Pancreas (tissue), 10 donors: ENCODE results near the gene PPM1G. TPM values are rescaled to one million over a fixed set of nuclear protein-coding genes. Genes with fewer than 3 reads are reported as not detected.

Experiments
- ATAC-seq, 4 donors: fragments of 200-7000 bp; cut with Tn5 transposase; one replicate each; pipeline versions ENCODE4 v1.8.0 to v1.9.1; 2020; ENCODE audit warnings: mild to moderate bottlenecking in 4 of 4, moderate library complexity in 4 of 4
- DNase-seq, 6 donors: peaks; one replicate each; pipeline ENCODE4 v3.0.0-alpha.2; 2020
- FAIRE-seq: peaks from 2 replicates; lab custom pipeline; 2012; peaks lifted over from hg19 to GRCh38; lab: Jason Lieb, UNC
- H3K27ac ChIP-seq, 4 donors: fragments of 200-600 bp; sonication (generic); 1 replicate in 3 of 4; 2 replicates in 1 of 4; pipeline versions ENCODE4 v1.5.0 to v1.8.0; 2020
- H3K27me3 ChIP-seq, 4 donors: fragments of 200-600 bp; one replicate each; pipeline ENCODE4 v1.8.0; 2021
- H3K36me3 ChIP-seq, 3 donors: fragments of 200-600 bp; sonication (generic) in 1 of 3; one replicate each; pipeline versions ENCODE4 v1.5.0 to v1.8.0; 2020 to 2021
- H3K4me1 ChIP-seq, 3 donors: fragments of 200-600 bp; one replicate each; pipeline ENCODE4 v1.8.0; 2021
- H3K4me3 ChIP-seq, 4 donors: fragments of 200-600 bp; sonication (generic) in 2 of 4; one replicate each; pipeline versions ENCODE4 v1.5.0 to v1.8.0; 2020 to 2021
- H3K9me3 ChIP-seq, 4 donors: fragments of 200-600 bp; one replicate each; pipeline ENCODE4 v1.8.0; 2021
- WGBS, 2 donors: extraction: QIAGEN DNeasy Blood & Tissue Kit; methylation state at CpG; one replicate each; pipeline ENCODE4 v1.1.7; 2013; 5-methylcytosine and 5-hydroxymethylcytosine counted together
- intact Hi-C, 3 donors: fragments of 100-400 bp; cut with DNase I; formaldehyde crosslinking; loops; one replicate each; pipeline versions ENCODE4 v1.11.1 to v1.14.2; 2022
- polyA plus RNA-seq, 2 donors: library from polyadenylated mRNA; stranded (reverse); fragments of 200-250 nt; gene quantifications; one replicate each; pipeline ENCODE4 v1.2.3, GENCODE V29; 2013
- total RNA-seq, 6 donors: library from RNA; stranded (reverse); fragmentation: NEBNext Ultra II Directional in 4 of 6; extraction: Animal tissue kit (Norgen Biotek cat#: 25700) in 4 of 6; gene quantifications; one replicate each; pipeline versions ENCODE4 v1.2.1 to v1.2.4, GENCODE V29; 2021 to 2023
- TF ChIP-seq, protein P1 (sequence below), 4 donors: fragments of 200-600 bp; sonication (generic) in 3 of 4; IDR thresholded peaks; one replicate each; pipeline versions ENCODE4 v1.5.0 to v1.8.0; 2021; ENCODE audit warnings: antibody characterized with exemption in 4 of 4
- donor health status: healthy with polysubstance abuse.
- donor health status: DM: no; HTN: no; CAD: no; lungs with moderate emphysema.
- donor health status: DM: no; HTN: no; CAD: no.
- donor health status: control.
- donor health status: control.
- donor health status: Bipolar disorder and iron deficiency.
- donor health status: DM: yes; HTN: yes; CAD: no.
- donor health status: DM: no; HTN: no; CAD: no.
- donor health status: DM: no; HTN: no; CAD: no.
- donor health status: DM: yes; HTN: yes; CAD: no.

Gene PPM1G
- total and polyA plus RNA-seq, 8 donors, result 23.6 to 37.8 (median 29.1) TPM

- Histone ChIP-seq H3K27me3 (no peaks in the 10 kb centered on the region), H3K9me3 (no peaks in the 10 kb centered on the region), H3K4me1 (peaks cover 0 to 12% (median 11%) of the 10 kb centered on the region in 3 donors), H3K27ac (no peak overlapping the region), H3K36me3 (no peaks in the 10 kb centered on the region), H3K4me3 (no peak overlapping the region)
- intact Hi-C loops, result no loop called here
- no peak for DNase-seq
- ATAC-seq, result peak in 3 of 4 donors; percentile 23 to 59 (median 53)
- no peak for FAIRE-seq
- WGBS, 2 donors, result 45 to 48% methylated on average over 7 of the region's 7 CpGs
- TF ChIP-seq, protein P1, sequence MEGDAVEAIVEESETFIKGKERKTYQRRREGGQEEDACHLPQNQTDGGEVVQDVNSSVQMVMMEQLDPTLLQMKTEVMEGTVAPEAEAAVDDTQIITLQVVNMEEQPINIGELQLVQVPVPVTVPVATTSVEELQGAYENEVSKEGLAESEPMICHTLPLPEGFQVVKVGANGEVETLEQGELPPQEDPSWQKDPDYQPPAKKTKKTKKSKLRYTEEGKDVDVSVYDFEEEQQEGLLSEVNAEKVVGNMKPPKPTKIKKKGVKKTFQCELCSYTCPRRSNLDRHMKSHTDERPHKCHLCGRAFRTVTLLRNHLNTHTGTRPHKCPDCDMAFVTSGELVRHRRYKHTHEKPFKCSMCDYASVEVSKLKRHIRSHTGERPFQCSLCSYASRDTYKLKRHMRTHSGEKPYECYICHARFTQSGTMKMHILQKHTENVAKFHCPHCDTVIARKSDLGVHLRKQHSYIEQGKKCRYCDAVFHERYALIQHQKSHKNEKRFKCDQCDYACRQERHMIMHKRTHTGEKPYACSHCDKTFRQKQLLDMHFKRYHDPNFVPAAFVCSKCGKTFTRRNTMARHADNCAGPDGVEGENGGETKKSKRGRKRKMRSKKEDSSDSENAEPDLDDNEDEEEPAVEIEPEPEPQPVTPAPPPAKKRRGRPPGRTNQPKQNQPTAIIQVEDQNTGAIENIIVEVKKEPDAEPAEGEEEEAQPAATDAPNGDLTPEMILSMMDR (IDR thresholded peaks at IDR 0.05), result no peak
These were observed 59.2 kb downstream of the PPM1G start for GRCh38 chr2:27350106-27350693.

DNA sequence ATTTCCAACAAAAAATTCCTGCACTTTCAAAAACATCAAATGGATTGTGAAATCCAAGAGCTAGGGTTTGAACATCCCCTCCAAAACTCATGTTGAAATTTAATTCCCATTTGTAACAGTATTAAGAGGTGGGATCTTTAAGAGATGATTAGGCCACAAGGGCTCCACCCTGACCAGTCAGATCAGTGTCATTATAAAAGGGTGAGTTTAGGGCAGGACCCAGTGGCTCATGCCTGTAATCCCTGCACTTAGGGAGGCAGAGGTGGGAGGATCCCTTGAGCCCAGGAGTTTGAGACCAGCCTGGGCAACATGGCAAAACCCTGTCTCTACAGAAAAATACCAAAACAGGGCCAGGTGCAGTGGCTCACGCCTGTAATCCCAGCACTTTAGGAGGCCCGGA, 61.8 kb downstream of the PPM1G start:
- TF ChIP-seq, protein P1 (IDR thresholded peaks at IDR 0.05), result no peak
- no peak for ATAC-seq
- Histone ChIP-seq H3K9me3 (no peaks in the 10 kb centered on the region), H3K4me3 (no peak overlapping the region), H3K36me3 (peaks cover 0 to 2% (median 0%) of the 10 kb centered on the region in 3 donors), H3K27ac (no peak overlapping the region), H3K4me1 (no peaks in the 10 kb centered on the region), H3K27me3 (no peaks in the 10 kb centered on the region)
- intact Hi-C loops, result no loop called here
- 81 to 83% methylated on average over 2 of the region's 2 CpGs for WGBS, 2 donors
- DNase-seq, result no peak
- FAIRE-seq, result no peak

DNA sequence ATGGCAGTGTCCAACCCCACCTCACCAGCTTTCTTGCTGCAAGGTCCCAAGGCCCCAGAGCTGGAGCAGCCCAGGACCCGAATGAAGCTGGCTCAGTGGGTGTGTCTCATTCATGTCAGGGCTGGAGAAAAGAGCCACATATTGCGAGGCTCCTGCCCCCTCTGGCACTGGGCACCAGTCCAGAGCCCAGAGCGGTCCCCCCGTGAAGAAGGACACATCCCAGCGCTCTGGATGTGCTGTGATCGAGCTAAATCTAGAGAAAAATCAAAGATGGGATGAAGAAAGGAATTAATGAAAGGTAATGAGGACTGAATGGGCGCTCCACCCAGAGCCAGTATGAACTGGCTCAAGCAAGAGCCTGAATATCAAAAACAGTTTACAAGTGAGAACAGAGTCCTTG, 73.2 kb downstream of the PPM1G start:
- ATAC-seq (no peak), FAIRE-seq (no peak), DNase-seq (no peak)
- Histone ChIP-seq H3K27me3 (no peaks in the 10 kb centered on the region), H3K4me3 (no peak overlapping the region), H3K4me1 (no peaks in the 10 kb centered on the region), H3K27ac (no peak overlapping the region), H3K36me3 (peaks cover 9 to 68% (median 22%) of the 10 kb centered on the region in 3 donors), H3K9me3 (no peaks in the 10 kb centered on the region)
- TF ChIP-seq, protein P1 (IDR thresholded peaks at IDR 0.05), result no peak
- WGBS, 2 donors, result 95% methylated on average over 7 of the region's 7 CpGs
- intact Hi-C loops, result no loop called here

- no peaks in the 10 kb centered on the region for H3K4me1 ChIP-seq
- H3K9me3 ChIP-seq, result no peaks in the 10 kb centered on the region
- TF ChIP-seq, protein P1 (IDR thresholded peaks at IDR 0.05), result no peak
- FAIRE-seq (no peak), ATAC-seq (no peak), DNase-seq (no peak)
- H3K36me3 ChIP-seq, result peaks cover 9 to 59% (median 17%) of the 10 kb centered on the region in 3 donors
- no peaks in the 10 kb centered on the region for H3K27me3 ChIP-seq
- WGBS, 2 donors, result 95% methylated on average over 3 of the region's 3 CpGs
- H3K4me3 ChIP-seq, result no peak overlapping the region
- intact Hi-C loops, result no loop called here
- H3K27ac ChIP-seq, result no peak overlapping the region
These were observed 74.1 kb downstream of the PPM1G start for GRCh38 chr2:27335311-27335710.

Other genes starting within 250 kb of the PPM1G start
- 10 to 100 TPM; 38.9 to 56.8 (median 48.6) TPM for gene ATRAID, start 197.6 kb downstream of the PPM1G start, total RNA-seq
- gene ATRAID, start 197.6 kb downstream of the PPM1G start, polyA plus RNA-seq, result 100 to 1,000 TPM in 1 of 2 donors, 10 to 100 TPM in 1; 68.1 to 106 TPM
- gene SLC5A6, start 197.3 kb downstream of the PPM1G start, total RNA-seq, result 10 to 100 TPM in 5 of 6 donors, 1 to 10 TPM in 1; 8.3 to 15.3 (median 13.1) TPM
- gene SLC5A6, start 197.3 kb downstream of the PPM1G start, polyA plus RNA-seq, result 10 to 100 TPM; 14.9 to 15.0 TPM
- 10 to 100 TPM in 5 of 6 donors, 1 to 10 TPM in 1; 9.6 to 23.4 (median 14.7) TPM for gene CAD, start 192.2 kb downstream of the PPM1G start, total RNA-seq
- 10 to 100 TPM; 17.5 to 24.6 TPM for gene CAD, start 192.2 kb downstream of the PPM1G start, polyA plus RNA-seq
- gene SLC30A3, start 146.5 kb downstream of the PPM1G start, total RNA-seq, result under 1 TPM in 1 of 6 donors, not detected in 5; 0.12 TPM
- gene SLC30A3, start 146.5 kb downstream of the PPM1G start, polyA plus RNA-seq, result under 1 TPM in 1 of 2 donors, not detected in 1; 0.15 TPM
- gene DNAJC5G, start 134.2 kb downstream of the PPM1G start, total RNA-seq, result under 1 TPM in 1 of 6 donors, not detected in 5; 0.06 TPM
- under 1 TPM in 1 of 2 donors, not detected in 1; 0.34 TPM for gene DNAJC5G, start 134.2 kb downstream of the PPM1G start, polyA plus RNA-seq
- 1 to 10 TPM in 1 of 6 donors, under 1 TPM in 5; 0.08 to 1.1 (median 0.33) TPM for gene TRIM54, start 127.2 kb downstream of the PPM1G start, total RNA-seq
- under 1 TPM; 0.27 to 0.31 TPM for gene TRIM54, start 127.2 kb downstream of the PPM1G start, polyA plus RNA-seq
- gene UCN, start 101.1 kb downstream of the PPM1G start, total RNA-seq, result 1 to 10 TPM in 1 of 6 donors, under 1 TPM in 5; 0.51 to 1.0 (median 0.76) TPM
- gene UCN, start 101.1 kb downstream of the PPM1G start, polyA plus RNA-seq, result 1 to 10 TPM; 2.7 to 4.6 TPM
- gene MPV17, start 86.5 kb downstream of the PPM1G start, total RNA-seq, result 10 to 100 TPM; 24.8 to 38.0 (median 32.0) TPM
- gene MPV17, start 86.5 kb downstream of the PPM1G start, polyA plus RNA-seq, result 10 to 100 TPM; 57.3 to 71.8 TPM
- 10 to 100 TPM; 21.2 to 30.7 (median 26.7) TPM for gene GTF3C2, start 52.8 kb downstream of the PPM1G start, total RNA-seq
- 10 to 100 TPM; 33.1 to 34.3 TPM for gene GTF3C2, start 52.8 kb downstream of the PPM1G start, polyA plus RNA-seq
- gene EIF2B4, start 39.3 kb downstream of the PPM1G start, total RNA-seq, result 10 to 100 TPM; 24.1 to 34.7 (median 31.3) TPM
- 10 to 100 TPM; 69.9 to 98.1 TPM for gene EIF2B4, start 39.3 kb downstream of the PPM1G start, polyA plus RNA-seq
- gene SNX17, start 39.0 kb downstream of the PPM1G start, total RNA-seq, result 10 to 100 TPM; 34.3 to 48.6 (median 39.5) TPM
- gene SNX17, start 39.0 kb downstream of the PPM1G start, polyA plus RNA-seq, result 10 to 100 TPM; 38.8 to 60.2 TPM
- gene ZNF513, start 28.9 kb downstream of the PPM1G start, total RNA-seq, result 10 to 100 TPM in 1 of 6 donors, 1 to 10 TPM in 5; 3.7 to 10.4 (median 7.6) TPM
- 10 to 100 TPM; 30.1 to 34.4 TPM for gene ZNF513, start 28.9 kb downstream of the PPM1G start, polyA plus RNA-seq
- 10 to 100 TPM; 33.5 to 49.5 (median 38.0) TPM for gene NRBP1, start 19.0 kb upstream of the PPM1G start, total RNA-seq
- 10 to 100 TPM; 32.5 to 60.7 TPM for gene NRBP1, start 19.0 kb upstream of the PPM1G start, polyA plus RNA-seq
- 10 to 100 TPM; 21.6 to 36.5 (median 26.6) TPM for gene KRTCAP3, start 32.8 kb upstream of the PPM1G start, total RNA-seq
- gene KRTCAP3, start 32.8 kb upstream of the PPM1G start, polyA plus RNA-seq, result 10 to 100 TPM; 29.5 to 33.0 TPM
- gene IFT172, start 80.2 kb upstream of the PPM1G start, total RNA-seq, result 10 to 100 TPM; 10.1 to 28.2 (median 14.7) TPM
- 10 to 100 TPM; 35.1 to 56.2 TPM for gene IFT172, start 80.2 kb upstream of the PPM1G start, polyA plus RNA-seq
- gene FNDC4, start 85.6 kb upstream of the PPM1G start, total RNA-seq, result 10 to 100 TPM in 1 of 6 donors, 1 to 10 TPM in 5; 3.1 to 12.7 (median 6.4) TPM
- 10 to 100 TPM in 1 of 2 donors, 1 to 10 TPM in 1; 8.5 to 11.8 TPM for gene FNDC4, start 85.6 kb upstream of the PPM1G start, polyA plus RNA-seq
- gene GCKR, start 87.2 kb upstream of the PPM1G start, total RNA-seq, result 1 to 10 TPM in 4 of 6 donors, under 1 TPM in 2; 0.56 to 3.2 (median 1.5) TPM
- 1 to 10 TPM; 1.5 to 4.0 TPM for gene GCKR, start 87.2 kb upstream of the PPM1G start, polyA plus RNA-seq
- 10 to 100 TPM in 3 of 6 donors, 1 to 10 TPM in 3; 6.8 to 20.5 (median 10.0) TPM for gene ZNF512, start 173.5 kb upstream of the PPM1G start, total RNA-seq
- gene ZNF512, start 173.5 kb upstream of the PPM1G start, polyA plus RNA-seq, result 10 to 100 TPM in 1 of 2 donors, 1 to 10 TPM in 1; 6.1 to 13.7 TPM
- gene CCDC121, start 219.4 kb upstream of the PPM1G start, total RNA-seq, result 1 to 10 TPM; 1.1 to 3.1 (median 1.8) TPM
- gene CCDC121, start 219.4 kb upstream of the PPM1G start, polyA plus RNA-seq, result 1 to 10 TPM; 1.6 to 2.0 TPM
- gene GPN1, start 219.5 kb upstream of the PPM1G start, total RNA-seq, result 10 to 100 TPM in 5 of 6 donors, 1 to 10 TPM in 1; 8.2 to 17.0 (median 12.0) TPM
- gene GPN1, start 219.5 kb upstream of the PPM1G start, polyA plus RNA-seq, result 10 to 100 TPM in 1 of 2 donors, 1 to 10 TPM in 1; 7.9 to 15.5 TPM